CD4-positive, alpha-beta T cell (primary cell): Measurements from ENCODE around the gene GABPB2. TPM values are rescaled to one million over a fixed set of nuclear protein-coding genes. Genes with fewer than 3 reads are reported as not detected.

ENCODE experiments used
- ATAC-seq: fragments of 200-7000 bp; cut with Tn5 transposase; one replicate; pipeline ENCODE4 v1.10.0; 2022; ENCODE audit warnings: mild to moderate bottlenecking; ENCODE audit not compliant: poor library complexity
- CTCF ChIA-PET: fragments of 350-600 bp; sonication (Branson Sonifier 250); formaldehyde crosslinking; loops from one replicate; lab custom pipeline; 2021; ENCODE audit warnings: antibody characterized with exemption, inconsistent platforms; lab: Charles Lee
- POLR2A ChIA-PET: fragments of 350-600 bp; sonication (Branson Sonifier 250); formaldehyde crosslinking; loops from one replicate; lab custom pipeline; 2021; ENCODE audit warnings: antibody characterized with exemption, inconsistent platforms; lab: Charles Lee
- DNase-seq, 14 experiments: peaks; one replicate each; pipeline ENCODE4 v3.0.0-alpha.2; 2013 to 2020; ENCODE audit warnings: mixed read lengths in 2 of 14
- H3K27ac ChIP-seq, 2 donors: one replicate each; pipeline versions ENCODE4 v1.5.1 to v1.7.0; 2013; ENCODE audit warnings: low read length in 2 of 2, low read depth in 1 of 2, mild to moderate bottlenecking in 1 of 2
- H3K27me3 ChIP-seq, 2 experiments: 1 replicate in 1 of 2; 2 replicates in 1 of 2; pipeline versions ENCODE4 v1.6.1 to v1.7.0; 2013; ENCODE audit warnings: low read length in 2 of 2, control low read depth in 1 of 2, mild to moderate bottlenecking in 1 of 2, moderate library complexity in 1 of 2; ENCODE audit not compliant: insufficient read depth in 2 of 2, control insufficient read depth in 1 of 2
- H3K36me3 ChIP-seq: one replicate; pipeline ENCODE4 v1.6.1; 2013; ENCODE audit warnings: low read length, control low read depth; ENCODE audit not compliant: insufficient read depth
- H3K4me1 ChIP-seq: one replicate; pipeline ENCODE4 v1.6.1; 2013; ENCODE audit warnings: low read length, control low read depth; ENCODE audit not compliant: insufficient read depth
- H3K4me3 ChIP-seq: one replicate; pipeline ENCODE4 v1.5.1; 2013; ENCODE audit warnings: mild to moderate bottlenecking, low read length, moderate library complexity
- H3K9me3 ChIP-seq, 2 experiments: 1 replicate in 1 of 2; 2 replicates in 1 of 2; pipeline versions ENCODE4 v1.6.1 to v1.7.0; 2013; ENCODE audit warnings: low read length in 2 of 2, mild to moderate bottlenecking in 2 of 2, control low read depth in 1 of 2, moderate library complexity in 1 of 2; ENCODE audit not compliant: control insufficient read depth in 1 of 2, insufficient read depth in 1 of 2
- H3K27ac Mint-ChIP-seq: one replicate; pipeline ENCODE4 v1.8.0; 2020; ENCODE audit warnings: mixed read lengths
- H3K27me3 Mint-ChIP-seq: one replicate; pipeline ENCODE4 v1.8.0; 2021; ENCODE audit warnings: mixed read lengths
- H3K36me3 Mint-ChIP-seq: one replicate; pipeline ENCODE4 v1.8.0; 2021; ENCODE audit warnings: low read depth, mixed read lengths
- H3K4me1 Mint-ChIP-seq: one replicate; pipeline ENCODE4 v1.8.0; 2021; ENCODE audit warnings: low read depth, mixed read lengths
- H3K4me3 Mint-ChIP-seq: one replicate; pipeline ENCODE4 v1.8.0; 2020; ENCODE audit warnings: mild to moderate bottlenecking, mixed read lengths
- H3K9me3 Mint-ChIP-seq: one replicate; pipeline ENCODE4 v1.8.0; 2020; ENCODE audit warnings: mixed read lengths
- CTCF ChIP-seq: fragments of 200-600 bp; IDR thresholded peaks from one replicate; pipeline ENCODE4 v1.8.0; 2022; ENCODE audit warnings: antibody characterized with exemption, mild to moderate bottlenecking
- intact Hi-C, 2 experiments: fragments of 100-400 bp; cut with DNase I in 1 of 2; cut with micrococcal nuclease in 1 of 2; formaldehyde crosslinking; loops; one replicate each; pipeline versions ENCODE4 v1.15.1 to v1.9.0; 2023 to 2025; cut with DNase I, micrococcal nuclease
- total RNA-seq, 174 experiments: library from RNA in 2 of 174; stranded (reverse) in 2 of 174; gene quantifications; one replicate each; pipeline ENCODE4 v1.2.3 and lab custom pipeline; 2021 to 2026

The GABPB2 gene
- total RNA-seq, 2 experiments from 2014 or later: 23.7 to 25.5 TPM

GRCh38 chr1:151049458-151049857, 21.1 kb upstream of the GABPB2 start:
- Mint-ChIP-seq H3K27me3 (no peaks in the 10 kb centered on the region), H3K4me1 (peaks cover 78% of the 10 kb centered on the region), H3K36me3 (peaks cover 59% of the 10 kb centered on the region), H3K9me3 (no peaks in the 10 kb centered on the region), H3K4me3 (peak overlapping the region; percentile 93), H3K27ac (peak overlapping the region; percentile 90)
- no peak overlapping the region for H3K4me3 ChIP-seq
- no peak overlapping the region for H3K27ac ChIP-seq
- H3K9me3 ChIP-seq: no peaks in the 10 kb centered on the region
- ChIA-PET POLR2A (interaction anchor here (1.0 to 6.7 kb wide), 9 partner anchors 10 to 108 kb away, joined by 3 to 144 read pairs (median 10); partner anchors contain the start of genes BNIPL, CDC42SE1, GABPB2 and MINDY1), CTCF (interaction anchor here (0.7 to 8.3 kb wide), 3 partner anchors 9 to 25 kb away, joined by 3 to 58 read pairs (median 13); partner anchors contain the start of genes CDC42SE1, GABPB2 and MLLT11)
- intact Hi-C loops: loop anchor here in 1 of 2 experiments (2.0 kb wide), 1 partner anchor 21 kb away; the partner anchor contains the start of gene GABPB2
- peaks cover 65% of the 10 kb centered on the region for H3K4me1 ChIP-seq
- no peak for ATAC-seq
- H3K36me3 ChIP-seq: peaks cover 36% of the 10 kb centered on the region
- no peak for TF ChIP-seq CTCF
- DNase-seq: peak in 2 of 14 experiments; percentile 8 to 25
- H3K27me3 ChIP-seq: no peaks in the 10 kb centered on the region

DNA sequence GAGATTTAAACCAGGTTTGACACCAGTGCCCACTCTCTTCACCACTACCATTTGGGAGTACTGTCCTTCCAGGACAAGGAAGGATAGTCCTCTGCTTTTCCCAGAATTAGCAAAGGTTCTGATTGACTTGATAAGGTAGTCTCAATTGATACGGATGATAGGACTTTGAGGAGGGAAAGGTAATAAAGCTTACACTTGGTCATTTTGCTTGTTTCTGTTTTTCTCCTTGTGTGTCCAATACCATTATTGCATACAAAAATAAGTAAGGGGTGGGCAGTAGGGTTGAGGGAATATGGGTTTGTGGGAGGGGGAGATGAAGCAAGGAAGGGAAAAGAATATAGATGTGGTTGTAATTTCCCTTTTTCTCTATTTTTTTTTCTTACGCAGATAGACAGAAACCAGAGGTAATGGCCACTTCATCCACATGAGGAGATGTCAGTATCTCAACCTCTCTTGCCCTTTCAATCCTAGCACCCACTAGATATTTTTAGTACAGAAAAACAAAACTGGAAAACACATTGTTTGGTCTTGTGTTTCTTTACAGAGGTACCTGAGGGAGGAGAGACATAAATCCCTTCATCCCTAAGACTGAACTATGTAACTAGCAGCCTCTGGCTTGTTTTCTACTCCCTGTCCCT, 20.4 kb upstream of the GABPB2 start:
- H3K4me1 Mint-ChIP-seq: peaks cover 85% of the 10 kb centered on the region
- H3K4me1 ChIP-seq: peaks cover 72% of the 10 kb centered on the region
- H3K27ac Mint-ChIP-seq: peak overlapping the region; percentile 90
- peak overlapping the region; percentile 93 for H3K4me3 Mint-ChIP-seq
- H3K9me3 ChIP-seq: no peaks in the 10 kb centered on the region
- peak overlapping the region in 1 of 2 donors; percentile 34 for H3K27ac ChIP-seq
- POLR2A ChIA-PET: interaction anchor here (1.0 to 6.7 kb wide), 8 partner anchors 9 to 107 kb away, joined by 4 to 144 read pairs (median 11); partner anchors contain the start of genes BNIPL, CDC42SE1, GABPB2 and MINDY1
- peaks cover 66% of the 10 kb centered on the region for H3K36me3 Mint-ChIP-seq
- CTCF ChIA-PET: interaction anchor here (0.7 to 8.3 kb wide), 5 partner anchors 8 to 26 kb away, joined by 3 to 58 read pairs (median 11); partner anchors contain the start of genes CDC42SE1, GABPB2 and MLLT11
- DNase-seq: no peak
- H3K36me3 ChIP-seq: peaks cover 43% of the 10 kb centered on the region
- TF ChIP-seq CTCF: no peak
- no peaks in the 10 kb centered on the region for H3K27me3 Mint-ChIP-seq
- no peaks in the 10 kb centered on the region for H3K9me3 Mint-ChIP-seq
- no peak overlapping the region for H3K4me3 ChIP-seq
- ATAC-seq: no peak
- H3K27me3 ChIP-seq: no peaks in the 10 kb centered on the region
- intact Hi-C loops: no loop called here

GRCh38 chr1:151051356-151052009, 19.1 kb upstream of the GABPB2 start:
- H3K36me3 Mint-ChIP-seq: peaks cover 79% of the 10 kb centered on the region
- ATAC-seq (no peak), DNase-seq (no peak)
- H3K4me3 ChIP-seq: no peak overlapping the region
- H3K9me3 Mint-ChIP-seq: no peaks in the 10 kb centered on the region
- POLR2A ChIA-PET: interaction anchor here (0.7 to 6.7 kb wide), 7 partner anchors 8 to 106 kb away, joined by 3 to 144 read pairs (median 13); partner anchors contain the start of genes BNIPL, CDC42SE1, GABPB2 and MLLT11
- H3K9me3 ChIP-seq: no peaks in the 10 kb centered on the region
- H3K27me3 Mint-ChIP-seq: no peaks in the 10 kb centered on the region
- peak overlapping the region; percentile 90 for H3K27ac Mint-ChIP-seq
- intact Hi-C loops: no loop called here
- CTCF ChIA-PET: interaction anchor here (0.6 to 2.7 kb wide), 5 partner anchors 8 to 55 kb away, joined by 3 to 13 read pairs (median 5); partner anchors contain the start of genes CDC42SE1 and GABPB2
- H3K36me3 ChIP-seq: peaks cover 55% of the 10 kb centered on the region
- no peaks in the 10 kb centered on the region for H3K27me3 ChIP-seq
- H3K4me1 Mint-ChIP-seq: peaks cover 88% of the 10 kb centered on the region
- peak overlapping the region; percentile 54 for H3K4me3 Mint-ChIP-seq
- peak overlapping the region in 1 of 2 donors; percentile 41 for H3K27ac ChIP-seq
- peaks cover 82% of the 10 kb centered on the region for H3K4me1 ChIP-seq
- TF ChIP-seq CTCF: no peak
